Ishikawa (cell line): ENCODE data around the gene PARD6B.

Source experiments
- CEBPB ChIP-seq: IDR thresholded peaks from 2 replicates; pipeline ENCODE4 v1.6.1; 2012
- CREB1 ChIP-seq: IDR thresholded peaks from 2 replicates; pipeline ENCODE4 v1.6.1; 2012; ENCODE audit warnings: low read depth
- EGR1 ChIP-seq: IDR thresholded peaks from 2 replicates; pipeline ENCODE4 v1.6.1; 2012
- EP300 ChIP-seq: IDR thresholded peaks from 2 replicates; pipeline ENCODE4 v1.6.1; 2012; ENCODE audit warnings: borderline replicate concordance
- FOXM1 ChIP-seq: IDR thresholded peaks from 2 replicates; pipeline ENCODE4 v1.6.1; 2012; ENCODE audit warnings: low read depth, borderline replicate concordance
- MAX ChIP-seq: IDR thresholded peaks from 2 replicates; pipeline ENCODE4 v1.6.1; 2012
- NFIC ChIP-seq: IDR thresholded peaks from 2 replicates; pipeline ENCODE4 v1.6.1; 2012
- RAD21 ChIP-seq: IDR thresholded peaks from 2 replicates; pipeline ENCODE4 v1.6.1; 2012; ENCODE audit warnings: low read depth
- REST ChIP-seq: IDR thresholded peaks from 2 replicates; pipeline ENCODE4 v1.6.1; 2012; ENCODE audit warnings: low read depth, mild to moderate bottlenecking
- TAF1 ChIP-seq: IDR thresholded peaks from 2 replicates; pipeline ENCODE4 v1.6.1; 2012; ENCODE audit warnings: low read depth, mild to moderate bottlenecking
- TCF12 ChIP-seq: IDR thresholded peaks from 2 replicates; pipeline ENCODE4 v1.6.1; 2012; ENCODE audit warnings: low read depth
- TEAD4 ChIP-seq: IDR thresholded peaks from 2 replicates; pipeline ENCODE4 v1.6.1; 2012
- USF1 ChIP-seq: IDR thresholded peaks from 2 replicates; pipeline ENCODE4 v1.6.1; 2012
- YY1 ChIP-seq: IDR thresholded peaks from 2 replicates; pipeline ENCODE4 v1.6.1; 2012; ENCODE audit warnings: low read depth
- ZBTB7A ChIP-seq: IDR thresholded peaks from 2 replicates; pipeline ENCODE4 v1.6.1; 2012; ENCODE audit warnings: low read depth

PARD6B gene

GRCh38 chr20:50786703-50787102 is 55.3 kb downstream of the PARD6B start:
- TF ChIP-seq ZBTB7A, result no peak
- TF ChIP-seq MAX, result no peak
- TF ChIP-seq REST, result no peak
- TF ChIP-seq USF1, result no peak
- no peak for TF ChIP-seq YY1
- no peak for TF ChIP-seq RAD21
- TF ChIP-seq FOXM1, result no peak
- no peak for TF ChIP-seq CREB1
- no peak for TF ChIP-seq NFIC
- TF ChIP-seq TAF1, result no peak
- no peak for TF ChIP-seq TCF12
- TF ChIP-seq EGR1, result no peak

- no peak for TF ChIP-seq EP300
- TF ChIP-seq EGR1, result no peak
- no peak for TF ChIP-seq TCF12
- TF ChIP-seq ZBTB7A, result no peak
- TF ChIP-seq CREB1, result no peak
- no peak for TF ChIP-seq TAF1
These were observed 55.8 kb downstream of the PARD6B start for GRCh38 chr20:50787181-50787580.

- TF ChIP-seq RAD21 (peak; percentile 76), CEBPB (no peak)
These were observed 56.9 kb downstream of the PARD6B start for GRCh38 chr20:50788045-50788991.

GRCh38 chr20:50789968-50790650 is 58.7 kb downstream of the PARD6B start:
- TF ChIP-seq USF1, result no peak
- TF ChIP-seq MAX, result no peak
- TF ChIP-seq RAD21, result no peak
- no peak for TF ChIP-seq CEBPB
- no peak for TF ChIP-seq TEAD4
- no peak for TF ChIP-seq ZBTB7A
- TF ChIP-seq TAF1, result no peak
- TF ChIP-seq EP300, result no peak
- no peak for TF ChIP-seq TCF12
- no peak for TF ChIP-seq NFIC
- no peak for TF ChIP-seq FOXM1
- no peak for TF ChIP-seq YY1
- TF ChIP-seq EGR1, result no peak
- TF ChIP-seq REST, result no peak
- TF ChIP-seq CREB1, result no peak

GRCh38 chr20:50790651-50791277 is 59.4 kb downstream of the PARD6B start:
- TF ChIP-seq TEAD4 (peak; percentile 98), RAD21 (peak; percentile 60; the same call in 1 of the 2 replicates), YY1 (peak; percentile 68; the same call in 1 of the 2 replicates), EP300 (peak; percentile 71; the same call in 1 of the 2 replicates), TCF12 (peak; percentile 83), CREB1 (no peak), TAF1 (peak; percentile 70; the same call in 1 of the 2 replicates), ZBTB7A (peak; percentile 68; the same call in 1 of the 2 replicates), NFIC (peak; percentile 74), USF1 (peak; percentile 55; the same call in 1 of the 2 replicates), MAX (peak; percentile 93), EGR1 (no peak), CEBPB (no peak; the same call in 1 of the 2 replicates), REST (no peak), FOXM1 (peak; percentile 54; the same call in 1 of the 2 replicates)
